NCI-H345 treated with DMSO at 0.1 percent for 48 hours (cell line): ENCODE results near the gene FKBP5.
"Not testable (repeated sequence)": the region's sequence is repeated elsewhere in the genome, so short reads cannot be mapped to it uniquely, and the experiment has no call there.

ENCODE experiments used
- DNase-seq: peaks from one replicate; lab custom pipeline; 2025; ENCODE audit not compliant: unreplicated experiment; lab: John Stamatoyannopoulos, UW

Gene FKBP5

DNA sequence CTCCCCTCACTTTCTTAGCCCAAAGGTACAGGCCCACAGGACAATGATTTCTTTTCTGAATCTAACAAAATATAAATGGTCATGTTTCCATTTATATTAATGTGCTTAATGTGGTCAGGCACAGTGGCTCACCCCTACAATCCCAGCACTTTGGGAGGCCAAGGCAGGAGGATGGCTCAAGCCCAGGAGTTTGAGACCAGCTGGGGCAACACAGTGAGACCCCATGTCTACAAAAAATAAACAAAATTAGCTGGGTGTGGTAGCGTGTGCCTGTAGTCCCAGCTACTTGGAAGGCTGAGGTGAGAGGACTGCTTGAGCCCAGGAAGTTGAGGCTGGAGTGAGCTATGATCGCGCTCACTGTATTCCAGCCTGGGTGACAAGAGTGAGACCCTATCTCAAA is 98.8 kb downstream of the FKBP5 start:
- DNase-seq = no peak

DNA sequence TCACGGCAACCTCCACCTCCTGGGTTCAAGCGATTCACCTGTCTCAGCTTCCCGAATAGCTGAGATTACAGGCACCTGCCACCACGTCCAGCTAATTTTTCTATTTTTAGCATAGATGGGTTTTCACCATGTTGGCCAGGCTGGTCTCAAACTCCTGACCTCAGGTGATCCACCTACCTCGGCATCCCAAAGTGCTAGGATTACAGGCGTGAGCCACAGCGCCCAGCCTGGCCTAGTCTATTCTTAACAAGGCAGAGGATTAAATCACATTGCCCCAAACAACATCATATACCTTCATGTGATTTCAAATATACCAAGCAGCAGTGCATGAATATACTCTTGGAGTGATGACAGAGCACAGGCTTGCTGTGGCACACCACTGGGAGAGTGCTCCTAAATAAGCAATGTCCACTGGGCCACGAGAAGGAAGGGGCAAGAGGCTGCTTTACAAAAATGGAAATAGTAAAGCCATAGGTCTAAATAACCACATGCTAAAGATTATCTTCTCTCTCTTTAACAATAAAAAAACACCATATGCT is 99.4 kb downstream of the FKBP5 start:
- DNase-seq = no peak

DNA sequence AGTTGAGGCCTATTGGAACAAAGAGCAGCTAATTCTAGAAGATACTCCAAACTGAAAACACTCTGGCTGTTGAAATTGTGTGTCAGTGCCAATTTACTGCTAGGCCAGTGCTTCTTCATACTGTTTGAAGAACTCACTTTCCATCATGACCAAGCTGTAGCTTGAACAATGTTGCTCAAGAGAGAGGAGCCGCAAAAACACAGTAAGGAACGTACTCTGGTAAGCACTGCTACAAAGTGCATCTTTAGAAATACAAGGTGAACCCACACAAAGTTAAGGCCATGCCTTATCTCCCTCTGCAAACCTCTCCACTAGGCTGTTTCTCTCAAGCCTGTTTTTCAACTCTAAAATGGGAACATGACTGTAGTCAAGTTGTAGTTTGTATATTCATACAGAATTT is 101.5 kb downstream of the FKBP5 start:
- DNase-seq = no peak

DNA sequence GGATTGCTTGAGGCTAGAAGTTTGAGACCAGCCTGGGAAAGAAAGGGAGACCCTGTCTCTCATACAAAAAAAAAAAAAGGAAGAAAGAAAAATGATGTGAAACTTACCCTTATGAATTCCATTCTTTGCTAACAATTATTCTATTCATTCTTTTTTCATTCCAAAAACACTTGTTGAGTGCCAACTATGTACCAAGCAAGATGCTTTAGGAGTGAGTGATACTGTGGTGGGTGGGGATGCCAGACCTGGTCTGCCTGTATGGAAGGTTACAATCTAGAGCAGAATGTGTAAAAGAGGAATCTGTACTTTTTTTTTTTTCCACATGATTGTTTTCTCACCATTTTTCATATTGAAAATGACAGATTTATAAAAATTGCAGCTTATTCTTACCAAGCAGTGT is 102.2 kb downstream of the FKBP5 start:
- no peak for DNase-seq

DNA sequence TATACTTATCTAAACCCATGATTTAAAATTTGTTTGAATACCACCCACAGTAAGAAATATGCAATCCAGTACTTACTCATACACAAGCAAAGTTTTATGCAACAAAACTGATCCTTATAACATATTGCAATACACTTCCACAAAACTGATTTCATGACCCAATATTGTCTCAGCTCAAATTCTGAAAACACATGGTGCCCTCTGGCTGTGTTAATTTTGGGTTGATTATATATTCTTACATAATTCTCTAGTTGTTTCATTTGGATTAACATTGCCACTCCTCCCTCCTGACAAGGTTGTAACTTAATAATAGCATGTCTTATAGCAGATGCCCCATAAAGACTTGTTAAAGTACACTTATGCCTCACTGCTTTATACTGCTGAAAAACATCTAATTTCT is 103.1 kb downstream of the FKBP5 start:
- DNase-seq = no peak

DNA sequence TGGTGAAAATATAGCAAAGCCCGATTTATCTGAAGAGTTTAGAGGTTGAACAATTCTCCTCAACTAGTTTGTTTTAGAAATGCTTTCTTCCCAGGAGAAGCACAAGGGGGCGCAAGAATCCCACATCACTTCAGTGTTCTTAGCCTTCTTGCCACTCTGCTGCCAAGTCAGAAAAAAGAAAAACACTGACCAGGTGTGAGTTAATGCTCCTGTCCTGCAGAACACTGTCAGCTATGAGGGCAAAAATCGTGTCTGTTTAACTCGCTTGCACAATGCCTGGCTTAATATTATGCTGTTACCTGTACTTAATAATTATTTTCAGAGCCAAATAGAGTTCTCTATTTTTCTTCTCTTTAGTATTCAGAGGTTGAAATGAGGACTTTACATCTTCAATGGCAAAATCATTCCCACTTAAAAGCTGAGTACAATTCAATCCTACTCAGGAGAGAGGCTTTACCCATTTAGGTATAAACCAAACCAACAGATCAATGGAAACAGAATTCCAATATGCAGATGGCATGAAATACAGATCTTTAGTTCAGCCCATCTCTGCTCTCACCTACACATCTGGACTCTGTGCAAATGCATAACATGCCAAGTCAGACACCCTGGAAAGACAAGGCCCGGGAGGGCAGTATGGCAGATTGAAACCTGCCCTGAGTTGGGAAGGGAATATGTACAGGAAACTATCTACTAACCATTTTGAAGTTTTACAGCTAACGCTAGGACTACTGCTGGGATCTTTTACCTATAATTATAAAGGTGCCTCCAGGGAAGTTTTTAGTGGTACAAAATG is 104.6 kb downstream of the FKBP5 start:
- DNase-seq = peak; percentile 64

DNA sequence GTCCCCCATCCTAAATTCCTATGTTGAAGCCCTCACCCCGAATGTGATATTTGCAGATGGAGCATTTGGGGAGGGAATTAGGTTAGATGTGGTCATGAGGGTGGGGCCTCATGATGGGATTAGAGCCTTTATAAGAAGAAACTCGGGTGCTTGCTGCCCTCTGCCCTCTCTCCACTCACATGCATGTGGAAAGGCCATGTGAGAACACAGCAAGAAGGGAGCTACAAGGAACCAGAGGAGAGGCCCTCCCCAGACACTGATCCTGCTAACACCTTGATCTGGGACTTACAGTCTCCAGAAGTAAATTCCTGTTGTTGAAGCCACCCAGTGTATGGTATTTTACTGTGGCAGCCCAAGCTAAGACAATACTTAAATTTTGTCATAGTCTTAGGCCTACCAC is 106.4 kb downstream of the FKBP5 start:
- DNase-seq = no peak

DNA sequence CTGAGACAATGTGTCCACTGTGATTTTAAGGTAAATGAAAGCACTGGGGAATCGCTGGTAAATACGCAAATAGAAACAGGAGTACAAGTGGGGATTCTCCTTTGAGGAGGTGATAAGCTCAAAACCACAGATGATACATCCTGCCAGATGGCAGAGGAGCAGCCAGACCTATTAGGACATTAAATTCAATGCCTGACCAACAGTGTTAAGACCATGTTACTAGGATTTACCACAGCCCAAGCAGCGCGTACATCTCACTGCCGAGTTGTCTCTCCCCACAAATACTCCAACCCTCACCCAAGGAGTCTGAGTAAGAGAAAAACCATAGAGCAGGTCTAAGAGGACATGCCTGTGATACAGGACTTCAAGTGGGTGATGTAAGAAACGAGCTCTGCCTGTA is 107.1 kb downstream of the FKBP5 start:
- no peak for DNase-seq

DNA sequence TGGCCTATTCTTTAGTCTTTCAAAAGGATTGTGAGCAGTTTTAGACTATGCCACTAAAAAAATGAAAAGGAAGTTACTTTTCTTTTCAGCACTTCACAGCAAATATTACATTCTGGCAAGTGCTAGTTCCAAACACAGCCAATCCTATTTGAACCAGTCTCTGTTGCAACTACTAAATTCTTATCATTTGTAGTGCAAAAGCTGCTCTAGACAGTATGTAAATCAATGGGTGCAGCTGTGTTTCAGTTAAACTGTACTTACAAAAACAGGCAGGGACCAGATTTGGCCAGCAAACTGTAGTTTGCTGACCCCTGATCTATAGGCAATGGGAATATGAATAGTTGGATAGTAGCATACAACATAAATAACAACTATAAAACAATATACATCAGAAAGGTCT is 107.9 kb downstream of the FKBP5 start:
- no peak for DNase-seq

DNA sequence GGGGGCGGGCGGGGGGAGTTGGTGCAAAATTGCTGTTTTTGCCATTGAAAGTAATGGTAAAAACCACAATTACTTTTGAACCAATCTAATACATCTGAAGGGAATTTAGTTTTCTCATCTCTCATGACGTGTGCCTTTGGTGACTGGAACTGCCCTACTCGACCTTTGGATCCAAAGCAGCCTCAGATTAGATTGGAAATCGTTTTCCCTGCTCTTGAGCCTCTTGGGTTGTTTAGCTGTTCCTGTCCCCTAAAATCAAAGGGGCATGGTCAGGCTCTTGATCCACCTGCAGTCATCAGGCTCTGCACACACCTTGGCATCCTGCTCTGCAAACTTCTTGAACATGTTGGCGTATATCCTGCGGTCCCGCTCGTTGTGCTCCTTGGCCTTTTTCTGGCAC is 112.0 kb downstream of the FKBP5 start:
- no peak for DNase-seq

DNA sequence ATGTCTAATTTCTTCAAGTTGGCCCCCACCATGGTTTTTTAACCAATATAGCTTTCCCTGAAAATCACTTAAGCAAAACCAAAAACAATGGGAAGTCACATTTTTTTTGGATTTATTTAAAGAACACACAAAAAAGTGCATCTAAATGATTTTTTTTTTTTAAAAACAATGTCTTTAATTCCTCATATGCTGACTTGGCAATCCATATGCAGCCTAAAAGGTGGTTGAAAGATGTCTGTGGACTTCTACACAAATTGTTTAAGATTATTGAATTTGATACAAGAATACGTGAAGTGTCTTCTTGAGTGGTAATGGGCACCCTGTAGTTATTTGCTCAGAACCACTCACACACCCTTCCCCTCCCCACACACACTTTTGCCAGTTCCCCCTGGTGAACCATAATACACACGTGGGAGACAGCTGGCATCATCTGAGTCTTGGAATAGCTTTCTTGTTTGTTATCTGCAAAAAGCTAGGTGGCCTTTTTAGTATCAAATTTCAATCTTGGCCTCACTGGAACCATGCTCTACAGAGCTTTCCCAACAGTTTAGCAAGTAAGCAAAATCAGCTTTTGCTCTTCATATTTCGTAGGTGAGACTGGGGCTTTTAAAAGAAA is 115.1 kb downstream of the FKBP5 start:
- no peak for DNase-seq

DNA sequence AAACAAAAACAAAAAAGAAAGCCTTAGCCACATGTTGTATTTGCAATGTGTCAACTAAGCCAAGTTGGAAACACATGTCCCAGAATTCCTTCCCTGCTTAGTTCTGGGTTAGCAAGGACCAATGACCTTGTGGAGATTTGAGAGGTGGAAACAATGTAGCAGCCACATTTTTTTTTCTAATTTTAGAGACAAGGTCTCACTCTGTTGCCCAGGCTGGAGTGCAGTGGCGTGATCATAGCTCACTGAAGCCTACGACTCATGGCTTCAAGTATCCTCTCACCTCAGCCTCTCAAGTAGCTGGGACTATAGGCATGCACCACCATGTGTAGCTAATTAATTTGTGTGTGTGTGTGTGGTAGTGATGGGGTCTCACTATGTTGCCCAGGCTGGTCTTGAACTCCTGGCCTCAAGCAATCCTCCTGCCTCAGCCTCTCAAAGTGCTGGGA is 117.8 kb downstream of the FKBP5 start:
- DNase-seq = not testable (repeated sequence)

DNA sequence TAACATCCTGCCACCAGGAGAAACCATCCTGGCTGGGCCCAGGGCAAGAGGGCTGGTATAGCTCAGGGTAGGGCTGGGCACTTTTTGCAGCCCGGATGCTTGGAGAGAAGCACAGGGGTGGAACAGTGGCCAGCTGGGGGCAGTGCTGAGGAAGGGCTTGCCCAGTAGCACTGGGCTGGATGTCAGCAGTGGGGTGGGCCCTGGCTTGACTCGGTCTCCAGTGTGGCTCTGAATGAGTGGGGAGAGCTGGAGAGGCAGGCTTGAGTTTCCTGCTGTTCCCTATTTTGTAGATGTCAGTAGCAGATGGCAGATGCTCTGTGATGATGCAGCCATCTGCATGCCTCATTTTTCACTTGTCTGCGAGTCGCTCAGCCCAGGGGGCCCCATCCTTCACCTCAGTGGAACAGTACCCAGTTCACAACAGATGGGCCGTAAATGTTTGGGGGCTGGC is 119.7 kb downstream of the FKBP5 start:
- no peak for DNase-seq

DNA sequence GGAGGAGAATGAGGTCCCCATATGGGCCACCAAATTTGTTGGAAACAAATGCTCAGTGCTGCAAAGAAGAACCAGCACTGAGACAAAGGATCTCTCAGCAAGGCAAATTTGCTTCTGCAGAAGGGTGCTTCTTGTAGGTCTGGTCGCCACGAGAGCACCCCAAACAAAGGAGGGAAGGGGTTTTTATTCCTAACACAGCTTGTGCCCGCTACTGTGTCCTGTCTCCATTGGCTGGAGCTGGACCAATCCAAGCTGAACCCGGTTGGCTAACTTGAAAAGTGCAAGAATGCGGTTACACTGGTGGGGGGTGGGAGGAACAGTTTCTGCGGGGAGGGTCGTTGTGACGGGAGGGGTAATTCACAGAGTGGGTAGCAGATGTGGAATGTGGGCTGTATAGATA is 121.9 kb downstream of the FKBP5 start:
- no peak for DNase-seq

DNA sequence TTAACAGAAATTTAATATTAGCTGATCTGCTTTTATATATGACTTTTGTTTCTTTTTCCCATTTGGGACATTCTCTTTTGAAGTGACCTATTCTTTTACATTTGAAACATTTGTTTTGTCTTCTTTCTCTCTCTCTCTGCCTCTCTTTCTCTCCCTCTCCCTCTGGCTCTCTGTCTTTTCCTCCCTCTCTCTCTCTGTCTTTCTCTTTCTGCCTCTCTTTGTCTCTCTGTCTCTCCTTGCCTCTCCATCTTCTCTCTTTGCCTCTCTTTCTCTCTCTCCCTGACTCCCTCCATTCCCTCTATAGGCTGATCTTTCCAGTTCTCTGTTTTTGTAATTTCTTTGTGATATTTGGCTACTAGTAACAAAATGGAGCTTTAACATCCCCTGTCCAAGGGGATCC is 124.0 kb downstream of the FKBP5 start:
- DNase-seq = no peak

DNA sequence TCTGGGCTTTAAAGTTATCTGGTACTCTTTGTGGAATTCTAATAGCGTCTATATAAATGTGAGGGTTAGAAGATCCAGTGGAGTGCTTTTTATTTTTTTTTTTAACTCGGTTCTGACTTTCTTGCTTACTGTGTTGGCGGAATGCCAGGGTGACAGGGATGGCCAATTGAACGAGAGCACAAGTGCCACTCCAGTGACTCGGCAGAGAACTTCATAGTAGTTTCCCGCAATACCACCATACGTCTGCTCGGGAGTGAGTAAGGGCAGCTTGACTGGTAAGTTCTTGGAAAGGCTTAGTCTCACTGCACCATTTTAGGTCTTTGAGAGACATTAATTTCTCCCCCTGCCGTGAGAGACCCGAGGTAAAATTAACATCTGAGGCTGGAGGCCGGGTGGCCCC is 126.7 kb downstream of the FKBP5 start:
- DNase-seq = peak; percentile 28

DNA sequence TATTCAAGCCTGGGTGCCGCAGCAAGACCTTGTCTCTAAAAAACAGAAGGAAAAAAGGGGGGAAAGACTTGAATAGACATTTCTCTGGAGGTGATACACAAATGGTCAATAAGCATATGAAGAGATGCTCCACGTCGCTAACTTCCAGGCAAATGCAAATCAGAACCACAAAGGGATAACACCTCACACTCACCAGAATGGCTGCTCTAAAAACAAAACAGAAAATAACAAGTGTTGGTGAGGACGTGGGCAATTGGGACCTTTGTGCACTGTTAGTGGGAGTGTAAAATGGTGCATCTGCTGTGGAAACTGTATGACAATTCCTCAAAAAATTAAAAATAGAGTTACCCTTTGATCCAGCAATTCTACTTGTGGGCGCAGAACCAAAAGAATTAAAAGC is 127.6 kb downstream of the FKBP5 start:
- DNase-seq = no peak

DNA sequence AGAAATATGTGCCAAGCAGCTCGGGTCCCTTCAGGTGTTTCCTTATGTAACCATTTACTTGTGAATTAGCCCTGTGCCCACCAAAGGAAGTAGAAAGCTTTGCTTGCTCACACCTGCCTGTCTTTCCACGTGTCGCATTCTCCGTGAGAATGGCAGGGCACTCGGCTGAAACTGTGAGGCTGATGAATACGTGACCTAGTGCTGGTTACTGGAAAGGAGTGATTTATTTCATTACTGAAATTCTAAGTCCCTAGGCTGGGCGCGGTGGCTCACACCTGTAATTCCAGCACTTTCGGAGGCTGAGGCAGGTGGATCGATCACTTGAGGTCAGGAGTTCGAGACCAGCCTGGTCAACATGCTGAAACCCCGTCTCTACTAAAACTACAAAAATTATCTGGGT is 130.1 kb downstream of the FKBP5 start:
- no peak for DNase-seq

DNA sequence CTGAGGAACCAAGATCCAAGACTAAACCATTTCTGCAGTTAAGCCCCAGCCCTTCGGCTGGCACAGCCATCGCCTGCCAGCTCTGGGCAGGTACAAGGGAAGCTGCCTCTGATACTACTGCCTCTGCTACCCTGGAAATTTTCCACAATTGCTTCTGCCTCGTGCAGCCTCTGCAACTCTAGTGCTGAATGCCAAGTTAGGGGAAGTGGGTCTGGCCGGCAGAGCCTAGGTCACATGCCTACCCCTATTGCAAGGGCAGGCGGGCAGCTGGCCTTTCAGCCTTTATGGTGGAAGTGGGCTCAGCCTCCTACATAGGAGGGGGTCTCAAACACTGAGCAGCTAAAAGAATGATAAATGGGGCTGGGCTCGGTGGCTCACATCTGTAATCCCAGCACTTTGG is 131.5 kb downstream of the FKBP5 start:
- no peak for DNase-seq

DNA sequence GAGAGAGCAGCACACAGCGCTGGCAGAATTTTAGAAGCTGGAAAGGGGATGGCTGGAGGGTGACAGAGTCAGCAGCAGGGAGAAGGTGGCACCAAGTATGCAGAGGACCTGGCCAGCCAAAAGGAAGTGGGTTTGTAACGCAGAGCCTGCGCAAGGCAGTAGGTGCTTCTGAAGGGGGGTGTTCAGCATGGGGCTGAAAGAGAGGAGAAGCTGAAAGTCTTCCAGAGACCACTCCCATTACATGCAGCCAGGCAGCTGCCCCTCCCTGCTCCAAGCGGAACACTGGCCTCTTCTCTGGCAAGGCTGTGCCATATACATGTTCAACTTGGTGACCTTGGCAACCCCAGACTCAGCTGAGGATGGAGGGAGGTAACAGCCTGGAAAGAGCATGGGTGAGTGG is 133.9 kb downstream of the FKBP5 start:
- DNase-seq = no peak

DNA sequence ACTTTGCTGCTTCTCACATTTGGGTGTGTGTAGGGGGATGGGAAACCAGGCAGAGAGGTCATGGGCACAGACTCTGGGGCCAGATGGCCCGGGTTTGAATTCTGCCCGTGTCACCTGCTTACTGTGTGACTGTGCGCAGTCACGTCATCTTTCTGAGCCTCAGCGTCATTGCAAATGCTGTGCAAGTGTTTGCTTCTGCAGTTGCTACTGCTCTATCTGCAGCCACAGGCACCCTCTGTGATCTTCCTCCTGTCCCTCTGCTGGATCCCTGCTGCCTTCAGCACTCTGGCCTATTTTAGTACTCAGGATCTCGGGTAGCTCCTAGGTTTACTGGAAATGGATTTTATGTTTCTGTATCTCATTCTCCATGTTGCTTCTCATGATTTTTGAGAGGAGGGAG is 135.4 kb downstream of the FKBP5 start:
- no peak for DNase-seq

DNA sequence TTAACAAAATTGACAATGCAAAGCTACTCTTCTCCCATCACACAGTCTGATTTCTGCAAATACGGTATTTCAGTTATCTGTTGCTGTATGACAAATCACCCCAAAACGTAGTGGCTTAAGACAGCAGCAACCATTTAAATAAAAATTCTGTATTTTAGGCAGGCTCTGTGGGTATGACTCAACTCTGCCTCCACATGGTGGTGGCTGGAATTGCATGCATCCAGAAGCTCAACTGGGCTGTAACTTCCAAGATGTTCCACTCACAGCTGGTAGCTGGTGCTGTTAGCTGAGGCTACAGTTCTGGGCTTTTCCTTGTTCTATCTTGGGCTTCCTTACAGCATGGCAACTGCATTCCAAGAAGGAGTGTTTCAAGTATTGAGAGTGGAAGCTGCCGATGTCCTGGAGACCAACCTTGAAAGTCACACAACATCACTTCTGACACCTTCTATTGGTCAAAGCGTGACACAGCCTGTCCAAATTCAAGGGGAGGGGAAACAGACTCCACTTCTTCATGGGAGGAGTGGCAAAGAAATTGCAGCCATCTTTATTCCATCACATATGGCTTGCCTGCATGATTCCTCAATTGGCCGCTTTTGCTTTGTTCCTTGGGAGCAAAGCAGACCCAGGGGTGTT is 136.3 kb downstream of the FKBP5 start:
- no peak for DNase-seq
